ENCODE results near the gene TOB1.

TOB1 gene

GRCh38 chr17:50833510-50834428 is 32.4 kb downstream of the TOB1 start:
- DNase-seq (ENCODE audit: extremely low read depth in 1 of 2, low read depth in 1 of 2) = no peak

GRCh38 chr17:50832864-50833381 is 33.2 kb downstream of the TOB1 start:
- DNase-seq (ENCODE audit: extremely low read depth in 1 of 2, low read depth in 1 of 2) = no peak

GRCh38 chr17:50832267-50832863 is 33.8 kb downstream of the TOB1 start:
- no peak for DNase-seq (ENCODE audit: extremely low read depth in 1 of 2, low read depth in 1 of 2)

- DNase-seq (ENCODE audit: extremely low read depth in 1 of 2, low read depth in 1 of 2) = no peak
These were observed 34.7 kb downstream of the TOB1 start for GRCh38 chr17:50831471-50831928.

- no peak for DNase-seq (ENCODE audit: extremely low read depth in 1 of 2, low read depth in 1 of 2)
These were observed 35.2 kb downstream of the TOB1 start for GRCh38 chr17:50830994-50831393.

- no peak for DNase-seq (ENCODE audit: extremely low read depth in 1 of 2, low read depth in 1 of 2)
These were observed 35.8 kb downstream of the TOB1 start for GRCh38 chr17:50830352-50830751.

- no peak for DNase-seq (ENCODE audit: extremely low read depth in 1 of 2, low read depth in 1 of 2)
These were observed 36.8 kb downstream of the TOB1 start for GRCh38 chr17:50829332-50829731.

- DNase-seq (ENCODE audit: extremely low read depth in 1 of 2, low read depth in 1 of 2) = no peak
These were observed 37.5 kb downstream of the TOB1 start for GRCh38 chr17:50828508-50829170.

GRCh38 chr17:50825188-50825587 is 41.0 kb downstream of the TOB1 start:
- DNase-seq (ENCODE audit: extremely low read depth in 1 of 2, low read depth in 1 of 2) = no peak

GRCh38 chr17:50824429-50824828 is 41.7 kb downstream of the TOB1 start:
- no peak for DNase-seq (ENCODE audit: extremely low read depth in 1 of 2, low read depth in 1 of 2)

- DNase-seq (ENCODE audit: extremely low read depth in 1 of 2, low read depth in 1 of 2) = no peak
These were observed 43.6 kb downstream of the TOB1 start for GRCh38 chr17:50822550-50822949.

- no peak for DNase-seq (ENCODE audit: extremely low read depth in 1 of 2, low read depth in 1 of 2)
These were observed 45.5 kb downstream of the TOB1 start for GRCh38 chr17:50820651-50821050.

- no peak for DNase-seq (ENCODE audit: extremely low read depth in 1 of 2, low read depth in 1 of 2)
These were observed 47.1 kb downstream of the TOB1 start for GRCh38 chr17:50818921-50819657.

- no peak for DNase-seq (ENCODE audit: extremely low read depth in 1 of 2, low read depth in 1 of 2)
These were observed 47.9 kb downstream of the TOB1 start for GRCh38 chr17:50818261-50818660.

GRCh38 chr17:50817838-50818237 is 48.3 kb downstream of the TOB1 start:
- DNase-seq (ENCODE audit: extremely low read depth in 1 of 2, low read depth in 1 of 2) = no peak

GRCh38 chr17:50816771-50817751 is 49.1 kb downstream of the TOB1 start:
- peak; percentile 8 to 9 for DNase-seq (ENCODE audit: extremely low read depth in 1 of 2, low read depth in 1 of 2)

GRCh38 chr17:50816271-50816670 is 49.9 kb downstream of the TOB1 start:
- no peak for DNase-seq (ENCODE audit: extremely low read depth in 1 of 2, low read depth in 1 of 2)

GRCh38 chr17:50815400-50815799 is 50.8 kb downstream of the TOB1 start:
- no peak for DNase-seq (ENCODE audit: extremely low read depth in 1 of 2, low read depth in 1 of 2)

GRCh38 chr17:50813583-50813982 is 52.6 kb downstream of the TOB1 start:
- DNase-seq (ENCODE audit: extremely low read depth in 1 of 2, low read depth in 1 of 2) = no peak

All from stimulated activated CD8-positive, alpha-beta memory T cell treated with anti-CD3 and anti-CD28 coated beads, Interleukin-7, amount 100 ng/mL, for 48 hours (primary cell).